DND-41 (cell line): ENCODE measurements around the gene UNCX.

ENCODE experiments used
- ATAC-seq: fragments of 200-7000 bp; cut with Tn5 transposase; 3 replicates; pipeline ENCODE4 v1.9.1; 2021; ENCODE audit warnings: low read depth; ENCODE audit not compliant: insufficient read depth
- DNase-seq: peaks from one replicate; pipeline ENCODE4 v3.0.0-alpha.2; 2020
- H2AFZ ChIP-seq: 2 replicates; pipeline ENCODE4 v1.6.0; 2012; ENCODE audit warnings: low read depth, low read length
- H3K27ac ChIP-seq: 2 replicates; pipeline ENCODE4 v1.5.1; 2012; ENCODE audit warnings: low read length, inconsistent platforms
- H3K27me3 ChIP-seq: fragments of 200-600 bp; sonication (generic); 2 replicates; pipeline ENCODE4 v1.6.0; 2012; ENCODE audit warnings: low read length, mild to moderate bottlenecking, inconsistent platforms; ENCODE audit not compliant: insufficient read depth, poor library complexity
- H3K36me3 ChIP-seq: 2 replicates; pipeline ENCODE4 v1.5.1; 2012; ENCODE audit warnings: low read length, inconsistent platforms; ENCODE audit not compliant: insufficient read depth
- H3K4me1 ChIP-seq: 2 replicates; pipeline ENCODE4 v1.5.1; 2012; ENCODE audit warnings: mild to moderate bottlenecking, low read length; ENCODE audit not compliant: insufficient read depth
- H3K4me2 ChIP-seq: 2 replicates; pipeline ENCODE4 v1.6.0; 2012; ENCODE audit warnings: mild to moderate bottlenecking, moderate library complexity, low read length, inconsistent platforms; ENCODE audit not compliant: insufficient read depth
- H3K4me3 ChIP-seq, 2 experiments: fragments of 200-600 bp in 1 of 2; shearing (Covaris generic) in 1 of 2; 2 replicates each; pipeline ENCODE4 v1.5.1; 2012 to 2016; ENCODE audit warnings: inconsistent platforms in 2 of 2, low read length in 2 of 2, mild to moderate bottlenecking in 2 of 2, low read depth in 1 of 2, moderate library complexity in 1 of 2
- H3K79me2 ChIP-seq: 2 replicates; pipeline ENCODE4 v1.6.0; 2012; ENCODE audit warnings: low read length, inconsistent platforms; ENCODE audit not compliant: insufficient read depth
- H3K9ac ChIP-seq: 2 replicates; pipeline ENCODE4 v1.6.0; 2012; ENCODE audit warnings: low read depth, mild to moderate bottlenecking, inconsistent platforms, low read length, moderate library complexity
- H3K9me3 ChIP-seq: 2 replicates; pipeline ENCODE4 v1.5.1; 2012; ENCODE audit warnings: low read length, moderate library complexity, mild to moderate bottlenecking, inconsistent platforms; ENCODE audit not compliant: insufficient read depth, severe bottlenecking
- H4K20me1 ChIP-seq: 2 replicates; pipeline ENCODE4 v1.6.0; 2012; ENCODE audit warnings: low read length; ENCODE audit not compliant: insufficient read depth
- CTCF ChIP-seq: IDR thresholded peaks from 2 replicates; pipeline ENCODE4 v1.5.1; 2012; ENCODE audit warnings: borderline replicate concordance, low read length, moderate library complexity, mild to moderate bottlenecking; ENCODE audit not compliant: poor library complexity, severe bottlenecking; ENCODE audit errors: extremely low read depth
- EZH2 ChIP-seq: IDR thresholded peaks from 3 replicates; pipeline ENCODE4 v1.6.1; 2012; ENCODE audit warnings: borderline replicate concordance, low read depth, mild to moderate bottlenecking, moderate library complexity, low read length, inconsistent platforms; ENCODE audit not compliant: severe bottlenecking

Gene UNCX

GRCh38 chr7:1233333-1234048 is 819 bp downstream of the UNCX start:
- H3K27ac ChIP-seq, result no peak overlapping the region
- no peak overlapping the region for H3K9ac ChIP-seq
- no peaks in the 10 kb centered on the region for H3K4me1 ChIP-seq
- TF ChIP-seq CTCF, result no peak
- TF ChIP-seq EZH2, result no peak
- H4K20me1 ChIP-seq, result no peaks in the 10 kb centered on the region
- H3K4me3 ChIP-seq, result no peak overlapping the region
- H3K79me2 ChIP-seq, result no peaks in the 10 kb centered on the region
- no peak overlapping the region for H2AFZ ChIP-seq
- no peak for DNase-seq
- no peak for ATAC-seq
- peaks cover under 1% of the 10 kb centered on the region for H3K27me3 ChIP-seq
- no peaks in the 10 kb centered on the region for H3K9me3 ChIP-seq
- H3K4me2 ChIP-seq, result no peak overlapping the region
- H3K36me3 ChIP-seq, result no peaks in the 10 kb centered on the region

- no peak overlapping the region for H3K4me2 ChIP-seq
- no peak for ATAC-seq
- H4K20me1 ChIP-seq, result no peaks in the 10 kb centered on the region
- H3K79me2 ChIP-seq, result no peaks in the 10 kb centered on the region
- H3K27me3 ChIP-seq, result peaks cover 7% of the 10 kb centered on the region
- H3K4me3 ChIP-seq, result no peak overlapping the region
- no peak for TF ChIP-seq EZH2
- TF ChIP-seq CTCF, result no peak
- H3K4me1 ChIP-seq, result no peaks in the 10 kb centered on the region
- H3K36me3 ChIP-seq, result no peaks in the 10 kb centered on the region
- DNase-seq, result no peak
- H3K9me3 ChIP-seq, result no peaks in the 10 kb centered on the region
- no peak overlapping the region for H3K27ac ChIP-seq
- no peak overlapping the region for H3K9ac ChIP-seq
- no peak overlapping the region for H2AFZ ChIP-seq
These were observed 1.6 kb downstream of the UNCX start for GRCh38 chr7:1234049-1234880.

- Histone ChIP-seq H3K9ac (no peak overlapping the region), H3K4me2 (no peak overlapping the region), H3K36me3 (no peaks in the 10 kb centered on the region), H3K27ac (no peak overlapping the region), H3K79me2 (no peaks in the 10 kb centered on the region), H3K9me3 (no peaks in the 10 kb centered on the region), H3K27me3 (peaks cover 10% of the 10 kb centered on the region), H4K20me1 (no peaks in the 10 kb centered on the region), H3K4me3 (no peak overlapping the region), H2AFZ (no peak overlapping the region), H3K4me1 (no peaks in the 10 kb centered on the region)
- TF ChIP-seq CTCF (no peak), EZH2 (no peak)
- ATAC-seq (no peak), DNase-seq (no peak)
These were observed 2.3 kb downstream of the UNCX start for GRCh38 chr7:1234881-1235500.
